ENCODE measurements around the gene P2RX1.

P2RX1 gene

DNA sequence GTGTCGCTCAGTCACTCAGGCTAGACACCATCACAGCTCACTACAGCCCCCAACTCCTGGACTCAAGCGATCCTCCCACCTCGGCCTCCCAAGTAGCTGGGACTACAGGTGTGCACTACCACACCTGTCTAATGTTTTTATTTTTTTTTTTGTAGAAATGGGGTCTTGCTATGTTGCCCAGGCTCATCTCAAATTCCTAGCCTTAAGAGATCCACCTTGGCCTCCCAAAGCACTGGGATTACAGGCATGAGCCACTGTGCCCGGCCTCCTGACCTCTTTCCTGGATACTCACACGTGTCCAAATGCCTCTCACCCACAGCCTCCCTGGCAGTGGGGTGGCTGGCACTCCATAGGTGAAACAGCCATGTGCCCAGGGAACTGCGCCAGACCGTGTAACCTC is 40.9 kb downstream of the P2RX1 start:
- ChIA-PET CTCF (no interaction called here), POLR2A (no interaction called here)

DNA sequence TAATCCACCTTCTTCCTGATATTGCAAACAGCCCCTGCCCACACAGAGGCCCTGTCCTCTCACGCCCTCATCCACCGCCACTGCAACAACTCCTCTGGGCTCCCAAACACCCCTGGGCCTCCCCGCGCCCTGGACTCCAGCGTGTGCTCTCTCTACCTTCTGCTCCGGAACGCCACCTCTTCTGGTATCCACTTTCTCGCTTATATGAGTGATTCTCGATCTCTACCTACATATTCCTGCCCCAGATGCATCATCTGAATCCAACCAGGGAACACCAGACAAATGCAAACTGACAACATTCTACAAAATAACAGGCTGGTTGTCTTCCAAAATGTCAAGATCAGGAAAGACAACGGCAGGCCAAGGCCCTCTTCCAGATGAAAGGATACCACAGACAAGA is 42.4 kb downstream of the P2RX1 start:
- ChIA-PET POLR2A (no interaction called here), CTCF (no interaction called here)
- no peak for DNase-seq (ENCODE audit: extremely low spot score)
- TF ChIP-seq BHLHE40 (IDR thresholded peaks at IDR 0.05; ENCODE audit: borderline replicate concordance) (no peak), FOXM1 (IDR thresholded peaks at IDR 0.05; ENCODE audit: borderline replicate concordance) (no peak)

More for the DNA sequence above, 40.9 kb downstream of the P2RX1 start:
- no peak for DNase-seq (ENCODE audit: extremely low spot score)
- TF ChIP-seq, protein P1, sequence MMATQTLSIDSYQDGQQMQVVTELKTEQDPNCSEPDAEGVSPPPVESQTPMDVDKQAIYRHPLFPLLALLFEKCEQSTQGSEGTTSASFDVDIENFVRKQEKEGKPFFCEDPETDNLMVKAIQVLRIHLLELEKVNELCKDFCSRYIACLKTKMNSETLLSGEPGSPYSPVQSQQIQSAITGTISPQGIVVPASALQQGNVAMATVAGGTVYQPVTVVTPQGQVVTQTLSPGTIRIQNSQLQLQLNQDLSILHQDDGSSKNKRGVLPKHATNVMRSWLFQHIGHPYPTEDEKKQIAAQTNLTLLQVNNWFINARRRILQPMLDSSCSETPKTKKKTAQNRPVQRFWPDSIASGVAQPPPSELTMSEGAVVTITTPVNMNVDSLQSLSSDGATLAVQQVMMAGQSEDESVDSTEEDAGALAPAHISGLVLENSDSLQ (IDR thresholded peaks at IDR 0.05) = no peak
- TF ChIP-seq TARDBP (IDR thresholded peaks at IDR 0.05) = no peak
- no peak for TF ChIP-seq FOXK2 (IDR thresholded peaks at IDR 0.05)

DNA sequence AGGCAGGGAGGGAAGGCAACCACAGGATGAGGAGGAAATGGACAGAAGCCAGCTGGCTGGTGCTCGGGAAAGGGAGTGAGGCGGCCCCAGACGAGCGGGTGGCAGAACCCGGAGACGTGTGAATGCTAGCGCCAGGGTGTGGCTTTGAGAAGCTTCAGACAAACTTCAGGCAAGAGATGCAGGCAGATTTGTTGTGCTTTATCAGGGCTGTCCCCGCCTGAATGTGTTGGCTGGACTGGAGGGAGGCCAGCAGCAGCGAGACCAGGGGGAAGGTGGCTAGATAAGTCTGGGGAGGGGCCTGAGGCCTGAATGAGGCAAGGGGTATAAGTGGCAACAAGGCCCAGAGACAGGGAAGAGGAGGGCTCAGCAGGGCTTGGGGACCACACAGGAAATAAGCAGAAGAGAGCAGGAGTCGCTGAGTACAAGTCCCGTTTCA is 45.4 kb downstream of the P2RX1 start:
- ChIA-PET CTCF (no interaction called here), POLR2A (no interaction called here)
- DNase-seq (ENCODE audit: extremely low spot score) = no peak
- TF ChIP-seq NFRKB (IDR thresholded peaks at IDR 0.05) (no peak), SUZ12 (IDR thresholded peaks at IDR 0.05) (no peak), LEF1 (IDR thresholded peaks at IDR 0.05; ENCODE audit: borderline replicate concordance) (no peak), FOXK2 (IDR thresholded peaks at IDR 0.05) (no peak), HDGF (IDR thresholded peaks at IDR 0.05; ENCODE audit: borderline replicate concordance) (no peak), CTBP1 (IDR thresholded peaks at IDR 0.05; ENCODE audit: borderline replicate concordance) (no peak), L3MBTL2 (conservative IDR thresholded peaks at IDR 0.05) (no peak)
- TF ChIP-seq, protein P1 (IDR thresholded peaks at IDR 0.05) = no peak

DNA sequence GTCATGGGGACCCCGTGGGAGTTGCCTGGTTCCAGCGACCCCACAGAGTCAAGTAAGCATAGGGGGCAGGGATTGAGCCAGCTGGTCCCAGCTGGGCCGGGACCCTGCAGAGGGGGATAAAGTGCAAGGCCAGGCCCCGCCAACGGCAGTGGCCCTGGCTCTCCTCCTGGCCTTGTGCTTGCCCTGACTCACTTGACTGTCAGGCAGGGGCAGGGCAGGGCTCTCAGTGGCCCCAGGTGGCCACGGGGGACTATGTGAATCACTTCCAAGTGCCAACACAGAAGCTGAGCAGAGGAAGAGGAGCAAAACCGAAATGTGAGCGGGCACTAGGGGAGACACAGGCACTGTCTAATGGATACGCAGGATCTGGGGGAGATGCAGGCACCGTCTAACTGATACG is 48.7 kb downstream of the P2RX1 start:
- CTCF ChIA-PET = no interaction called here
- POLR2A ChIA-PET = no interaction called here
- no peak for DNase-seq (ENCODE audit: extremely low spot score)
- TF ChIP-seq NFRKB (IDR thresholded peaks at IDR 0.05) = no peak
- TF ChIP-seq L3MBTL2 (conservative IDR thresholded peaks at IDR 0.05) = no peak
- TF ChIP-seq TARDBP (IDR thresholded peaks at IDR 0.05) = no peak
- TF ChIP-seq ZNF384 (IDR thresholded peaks at IDR 0.05) = no peak

DNA sequence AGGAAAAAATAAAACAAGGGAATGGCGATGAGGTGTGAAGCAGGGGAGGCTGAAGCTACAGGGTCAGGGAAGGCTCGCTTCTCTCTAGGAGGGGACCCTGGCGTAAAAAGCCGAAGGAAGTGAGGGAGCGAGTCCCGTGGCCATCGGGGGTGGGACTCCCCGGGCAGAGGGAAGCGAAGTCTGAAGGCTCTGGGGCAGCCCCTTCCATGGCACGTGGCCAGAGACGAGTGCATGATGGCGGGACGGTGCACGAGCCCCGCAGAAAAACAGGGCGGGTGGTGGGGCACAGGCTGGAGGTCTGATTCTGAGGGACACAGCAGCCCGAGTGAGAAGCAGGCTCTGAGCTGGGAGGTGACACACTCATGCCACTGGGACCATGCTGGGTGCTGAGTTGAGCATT is 49.2 kb downstream of the P2RX1 start:
- TF ChIP-seq SP1 (IDR thresholded peaks at IDR 0.05) (no peak), FOXK2 (IDR thresholded peaks at IDR 0.05) (no peak), FOXA1 (IDR thresholded peaks at IDR 0.05) (no peak), CTBP1 (IDR thresholded peaks at IDR 0.05; ENCODE audit: borderline replicate concordance) (no peak), BHLHE40 (IDR thresholded peaks at IDR 0.05; ENCODE audit: borderline replicate concordance) (no peak), ZNF384 (IDR thresholded peaks at IDR 0.05) (no peak), ELF4 (IDR thresholded peaks at IDR 0.05) (no peak), ARNT (IDR thresholded peaks at IDR 0.05) (no peak), SUZ12 (IDR thresholded peaks at IDR 0.05) (no peak), FOXM1 (IDR thresholded peaks at IDR 0.05; ENCODE audit: borderline replicate concordance) (no peak), NFRKB (IDR thresholded peaks at IDR 0.05) (no peak), LEF1 (IDR thresholded peaks at IDR 0.05; ENCODE audit: borderline replicate concordance) (no peak)
- TF ChIP-seq, protein P1 (IDR thresholded peaks at IDR 0.05) = no peak
- ChIA-PET POLR2A (no interaction called here), CTCF (interaction anchor here (0.7 kb wide), 1 partner anchor 129 kb away, joined by 3 read pairs; no protein-coding TSS in a partner anchor)
- DNase-seq (ENCODE audit: extremely low spot score) = no peak

DNA sequence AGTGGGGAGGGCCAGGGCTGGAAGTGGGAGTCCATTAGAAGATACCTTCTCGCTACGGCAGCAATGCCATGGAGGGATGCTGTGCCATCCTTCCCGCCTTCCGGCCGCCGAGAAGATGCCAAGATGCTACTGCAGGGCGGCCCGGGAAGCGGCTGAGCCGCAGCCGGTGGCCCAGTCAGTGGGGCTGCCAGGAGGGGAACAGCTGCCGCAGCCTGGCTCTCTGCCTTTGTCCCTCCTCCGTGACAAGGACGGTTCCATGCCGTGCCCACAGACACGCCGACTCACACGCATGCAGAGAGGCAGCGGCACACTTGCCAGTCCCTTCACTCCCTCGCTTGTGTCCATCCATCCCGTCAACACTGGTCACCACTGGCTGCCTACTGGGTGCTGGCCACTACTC is 50.0 kb downstream of the P2RX1 start:
- TF ChIP-seq LEF1 (IDR thresholded peaks at IDR 0.05; ENCODE audit: borderline replicate concordance) (no peak), FOXA1 (IDR thresholded peaks at IDR 0.05) (no peak), SUZ12 (IDR thresholded peaks at IDR 0.05) (no peak), CTBP1 (IDR thresholded peaks at IDR 0.05; ENCODE audit: borderline replicate concordance) (no peak), ELF4 (IDR thresholded peaks at IDR 0.05) (no peak), FOXM1 (IDR thresholded peaks at IDR 0.05; ENCODE audit: borderline replicate concordance) (no peak), TARDBP (IDR thresholded peaks at IDR 0.05) (no peak), ZNF384 (IDR thresholded peaks at IDR 0.05) (no peak), ARNT (IDR thresholded peaks at IDR 0.05) (no peak), BHLHE40 (IDR thresholded peaks at IDR 0.05; ENCODE audit: borderline replicate concordance) (no peak)
- TF ChIP-seq, protein P1 (IDR thresholded peaks at IDR 0.05) = no peak
- ChIA-PET POLR2A (no interaction called here), CTCF (interaction anchor here (0.7 kb wide), 1 partner anchor 128 kb away, joined by 3 read pairs; no protein-coding TSS in a partner anchor)
- DNase-seq (ENCODE audit: extremely low spot score) = no peak

DNA sequence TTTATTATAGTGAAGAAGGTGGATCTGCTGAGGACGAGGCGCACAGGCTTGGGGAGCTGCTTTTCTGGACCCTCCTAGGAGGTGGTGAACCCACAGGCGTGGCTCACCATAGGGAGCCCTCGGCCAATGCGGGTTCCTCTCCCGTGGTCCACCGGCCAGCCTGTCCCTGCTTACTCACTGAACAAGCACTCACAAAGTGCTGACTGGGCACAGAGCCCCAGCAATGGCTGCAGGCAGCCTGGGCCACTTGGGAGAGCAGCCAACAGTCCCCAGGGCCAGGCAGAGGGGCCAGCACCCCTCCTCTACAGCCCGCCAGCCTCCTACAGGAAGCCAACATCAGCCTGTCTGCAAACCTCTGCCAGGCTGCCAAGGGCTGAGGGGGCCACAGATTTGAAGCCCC is 51.1 kb downstream of the P2RX1 start:
- no peak for DNase-seq (ENCODE audit: extremely low spot score)
- ChIA-PET CTCF (interaction anchor here (1.0 to 1.2 kb wide), 3 partner anchors 18 to 141 kb away, joined by 3 to 4 read pairs (median 3); no protein-coding TSS in a partner anchor), POLR2A (no interaction called here)
- TF ChIP-seq SUZ12 (IDR thresholded peaks at IDR 0.05) (no peak), ELF4 (IDR thresholded peaks at IDR 0.05) (no peak), ZNF384 (IDR thresholded peaks at IDR 0.05) (no peak), CTBP1 (IDR thresholded peaks at IDR 0.05; ENCODE audit: borderline replicate concordance) (no peak), NFRKB (IDR thresholded peaks at IDR 0.05) (no peak), TARDBP (IDR thresholded peaks at IDR 0.05) (no peak), BHLHE40 (IDR thresholded peaks at IDR 0.05; ENCODE audit: borderline replicate concordance) (no peak), ARNT (IDR thresholded peaks at IDR 0.05) (no peak), SP1 (IDR thresholded peaks at IDR 0.05) (no peak), FOXK2 (IDR thresholded peaks at IDR 0.05) (no peak), HDGF (IDR thresholded peaks at IDR 0.05; ENCODE audit: borderline replicate concordance) (no peak), FOXA1 (IDR thresholded peaks at IDR 0.05) (no peak), LEF1 (IDR thresholded peaks at IDR 0.05; ENCODE audit: borderline replicate concordance) (no peak), L3MBTL2 (conservative IDR thresholded peaks at IDR 0.05) (no peak), FOXM1 (IDR thresholded peaks at IDR 0.05; ENCODE audit: borderline replicate concordance) (no peak)
- TF ChIP-seq, protein P1 (IDR thresholded peaks at IDR 0.05) = no peak

All from HEK293T (cell line).